AG10803 (cell line): Measurements from ENCODE around the gene CLTC.

ENCODE experiments used
- DNase-seq: peaks from one replicate; pipeline ENCODE4 v3.0.0; 2010; ENCODE audit warnings: low read depth
- H3K4me3 ChIP-seq: 2 replicates; pipeline ENCODE4 v1.5.1; 2011; ENCODE audit warnings: mild to moderate bottlenecking, low read length, control low read depth
- CTCF ChIP-seq: conservative IDR thresholded peaks from 2 replicates; pipeline ENCODE4 v1.5.1; 2011; ENCODE audit warnings: mild to moderate bottlenecking, low read length, control low read depth, inconsistent platforms

Gene CLTC

GRCh38 chr17:59678918-59679317 is 59.2 kb downstream of the CLTC start:
- TF ChIP-seq CTCF = no peak
- no peak for DNase-seq

DNA sequence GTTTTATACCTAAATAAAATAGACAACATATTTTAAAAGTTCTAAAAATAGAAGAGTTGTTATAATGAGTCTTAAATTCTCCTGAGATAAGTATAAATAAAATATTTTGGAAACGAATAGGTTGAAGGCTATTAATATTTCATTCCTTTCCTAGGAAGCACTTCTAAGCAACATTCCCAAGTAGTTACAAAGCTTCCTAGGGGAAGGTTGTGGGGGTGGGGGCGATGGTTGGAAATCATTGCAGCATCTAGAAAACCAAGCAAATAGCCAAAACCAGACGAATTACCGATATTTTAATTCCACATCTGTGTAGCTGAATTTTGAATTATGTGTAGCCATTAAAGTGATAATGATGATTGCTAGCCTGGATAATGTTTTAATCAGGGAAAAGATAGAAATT is 60.6 kb downstream of the CLTC start:
- no peak overlapping the region for H3K4me3 ChIP-seq
- no peak for TF ChIP-seq CTCF
- peak; percentile 61 for DNase-seq

More at GRCh38 chr17:59678918-59679317, 59.2 kb downstream of the CLTC start:
- H3K4me3 ChIP-seq = no peak overlapping the region

DNA sequence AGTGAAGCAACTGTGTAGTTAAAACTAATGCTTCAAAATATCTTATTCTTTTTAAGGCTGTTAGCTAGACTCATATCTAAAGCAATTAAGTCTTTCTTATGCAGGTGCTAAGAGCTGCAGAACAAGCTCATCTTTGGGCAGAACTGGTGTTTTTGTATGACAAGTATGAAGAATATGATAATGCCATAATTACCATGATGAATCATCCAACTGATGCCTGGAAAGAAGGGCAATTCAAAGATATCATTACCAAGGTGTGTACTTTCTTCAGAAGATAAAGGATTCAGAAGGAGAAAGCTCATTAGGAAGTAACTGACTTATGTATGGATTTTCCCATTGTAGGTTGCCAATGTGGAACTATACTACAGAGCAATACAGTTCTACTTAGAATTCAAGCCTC is 63.6 kb downstream of the CLTC start:
- H3K4me3 ChIP-seq = no peak overlapping the region
- DNase-seq = no peak
- no peak for TF ChIP-seq CTCF

GRCh38 chr17:59684967-59685366 is 65.3 kb downstream of the CLTC start:
- H3K4me3 ChIP-seq = no peak overlapping the region
- TF ChIP-seq CTCF = no peak
- DNase-seq = no peak

DNA sequence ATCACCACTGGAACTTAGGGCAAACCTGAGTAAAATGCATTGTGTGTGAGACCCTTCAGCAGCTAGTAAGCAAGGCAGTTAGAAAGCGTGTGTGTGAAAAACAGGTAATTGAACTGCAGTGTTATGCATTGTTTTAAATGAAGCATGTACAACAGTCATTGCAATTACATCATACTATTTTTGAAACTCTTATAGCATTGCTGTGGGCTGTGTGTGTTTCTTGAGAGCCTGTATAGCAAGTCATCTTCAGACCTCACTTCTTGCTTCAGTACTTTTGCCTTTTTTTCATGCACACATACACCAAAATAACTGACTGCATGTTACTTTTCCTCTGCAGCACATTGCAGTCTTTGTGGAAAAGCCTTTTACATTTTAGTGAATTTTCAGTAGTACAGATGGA is 68.3 kb downstream of the CLTC start:
- H3K4me3 ChIP-seq = no peak overlapping the region
- DNase-seq = peak; percentile 38
- TF ChIP-seq CTCF = no peak

GRCh38 chr17:59688496-59688895 is 68.8 kb downstream of the CLTC start:
- no peak overlapping the region for H3K4me3 ChIP-seq
- no peak for TF ChIP-seq CTCF
- DNase-seq = peak; percentile 33

DNA sequence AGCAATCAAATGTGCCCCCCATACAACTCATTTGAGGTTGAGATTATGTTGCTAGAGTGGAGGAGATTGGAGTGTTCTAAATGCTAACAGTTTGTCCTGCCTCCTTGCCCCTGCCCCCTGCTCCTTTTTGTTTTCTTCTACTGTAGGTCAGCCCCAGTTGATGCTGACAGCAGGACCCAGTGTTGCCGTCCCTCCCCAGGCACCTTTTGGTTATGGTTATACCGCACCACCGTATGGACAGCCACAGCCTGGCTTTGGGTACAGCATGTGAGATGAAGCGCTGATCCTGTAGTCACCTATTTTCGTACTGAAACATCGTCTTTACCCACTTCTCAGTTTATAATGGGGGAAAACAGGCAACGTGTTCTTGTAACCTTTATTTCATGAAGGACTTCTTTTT is 73.9 kb downstream of the CLTC start:
- TF ChIP-seq CTCF = no peak
- no peak overlapping the region for H3K4me3 ChIP-seq
- DNase-seq = no peak
